GM19351 (cell line): Measurements from ENCODE around the gene TMEM51.
A peak's percentile ranks its signal among the peaks of the same experiment; 100 is the strongest.

Source experiments
- ATAC-seq: cut with Tn5 transposase; IDR thresholded peaks from one replicate; pipeline ENCODE4 v1.9.1; 2021; ENCODE audit warnings: mild to moderate bottlenecking, moderate library complexity; ENCODE audit not compliant: unreplicated experiment

The TMEM51 gene

DNA sequence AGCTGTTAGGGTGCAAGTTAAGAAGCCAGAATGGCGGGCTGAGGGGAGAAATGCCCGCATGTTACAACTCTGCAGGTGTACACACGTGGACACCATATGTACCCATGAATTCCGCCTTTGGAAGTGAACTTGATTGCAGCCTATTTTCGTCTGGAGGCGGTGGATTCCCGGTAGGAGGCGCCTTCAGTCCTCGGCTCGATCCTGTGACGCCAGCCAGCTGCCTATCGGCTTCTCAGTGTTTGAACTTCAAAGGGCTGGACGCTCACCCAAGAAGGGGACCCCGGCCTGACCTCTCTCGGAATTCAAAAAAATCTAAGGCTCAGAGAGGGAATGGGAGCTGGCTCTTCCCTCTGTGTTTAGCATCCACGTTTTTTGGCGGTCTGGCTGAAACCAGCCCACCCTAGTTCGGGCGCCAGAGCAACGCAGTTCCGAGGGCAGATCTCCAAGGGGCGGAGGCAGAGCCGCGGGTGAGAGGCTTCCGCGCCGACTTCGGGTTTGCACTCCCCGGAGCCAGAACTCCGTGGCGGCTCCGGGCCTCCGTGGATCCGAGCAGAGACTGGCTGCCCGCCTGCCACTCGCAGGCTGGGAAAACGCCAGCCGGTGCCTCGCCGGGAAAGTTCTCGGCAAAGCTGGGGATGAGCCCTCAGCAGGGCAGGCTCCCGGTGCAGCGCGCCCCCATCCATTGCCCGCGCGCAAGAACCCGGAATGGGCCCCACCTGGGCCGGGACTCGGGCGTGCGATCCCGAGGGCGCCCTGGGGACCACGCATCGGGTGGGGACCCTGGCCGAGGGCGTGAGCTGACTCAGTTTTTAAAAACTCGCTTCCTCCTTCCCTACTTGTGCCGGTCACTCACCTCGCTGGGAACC is 996 bp upstream of the TMEM51 start:
- ATAC-seq: no peak

DNA sequence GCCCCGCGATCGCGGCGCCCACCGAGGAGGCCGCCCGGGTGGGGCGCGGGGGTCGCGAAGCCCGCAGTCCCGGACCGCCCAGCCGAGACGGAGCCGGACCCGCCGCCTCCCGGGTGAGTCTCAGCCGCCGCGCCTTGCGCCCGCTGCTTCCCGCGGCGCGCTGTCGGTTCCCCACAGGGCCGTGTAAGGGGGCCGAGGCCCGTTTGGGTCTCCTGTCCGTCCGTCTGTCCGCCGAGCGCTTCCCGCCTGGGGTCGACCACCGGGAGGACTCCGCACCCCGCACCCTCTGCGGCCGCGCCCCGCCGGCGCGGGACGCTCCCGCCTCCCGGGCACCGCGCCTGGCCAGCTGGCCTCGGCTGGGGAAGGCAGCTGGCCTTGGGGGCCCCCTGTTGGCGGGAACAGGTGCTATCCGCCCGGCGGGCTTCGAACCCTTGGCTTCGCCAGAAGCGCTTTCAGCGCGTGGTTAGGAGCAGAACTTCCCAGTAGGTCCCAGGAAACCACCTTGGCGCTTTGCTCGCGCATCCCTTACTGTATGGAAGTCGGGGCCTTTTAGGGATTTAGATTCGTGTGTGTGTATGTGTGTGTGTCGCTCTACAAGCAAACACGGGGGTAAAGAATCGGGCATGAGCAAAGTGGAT is 414 bp downstream of the TMEM51 start:
- ATAC-seq: peak; percentile 22

DNA sequence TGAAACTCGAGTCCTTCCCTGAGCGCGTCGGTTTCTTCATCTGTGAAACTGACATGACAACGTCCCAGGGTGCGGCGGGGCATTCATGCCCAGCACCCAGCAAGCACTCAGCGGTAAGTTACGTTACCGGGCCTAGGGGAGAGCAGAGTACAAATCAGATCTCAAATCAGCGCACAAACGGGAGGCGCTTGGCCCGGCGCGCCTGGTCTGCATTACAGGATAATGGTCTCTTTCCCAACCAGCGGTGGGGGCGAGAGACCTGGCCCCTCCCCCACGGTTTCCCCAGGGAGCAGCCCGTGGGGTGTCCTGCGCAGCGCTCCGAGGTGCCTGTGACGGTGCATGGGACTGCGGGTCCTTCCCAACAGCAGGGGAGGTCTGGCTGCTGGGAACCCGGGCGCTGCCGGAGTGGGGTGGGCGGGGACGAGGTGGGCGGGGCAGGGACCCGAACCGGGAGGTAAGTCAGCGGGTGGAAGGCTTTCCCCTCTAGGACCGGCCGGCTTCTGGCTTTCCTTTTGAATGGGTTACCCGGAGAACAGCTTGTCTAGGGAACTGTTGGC is 1.0 kb downstream of the TMEM51 start:
- ATAC-seq: no peak

DNA sequence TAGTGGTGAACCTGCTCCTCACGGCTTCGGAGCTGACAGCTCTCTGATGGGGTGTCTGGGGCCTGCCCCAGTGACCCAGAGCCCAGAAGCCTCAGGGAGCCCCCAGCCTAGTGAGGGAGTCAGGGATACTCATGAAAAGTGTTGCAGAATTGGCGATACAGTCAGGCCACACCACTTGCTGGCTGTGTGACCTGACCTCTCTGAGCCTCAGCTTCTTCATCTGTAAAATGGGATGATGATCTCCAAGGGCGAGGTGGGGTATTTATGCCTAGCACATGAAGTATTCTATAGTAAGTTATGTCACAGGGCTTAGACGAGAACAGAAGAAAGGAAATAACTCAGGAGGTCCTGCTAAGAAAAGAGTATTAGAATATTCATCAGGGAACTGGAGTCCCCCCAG is 1.6 kb downstream of the TMEM51 start:
- ATAC-seq: no peak

DNA sequence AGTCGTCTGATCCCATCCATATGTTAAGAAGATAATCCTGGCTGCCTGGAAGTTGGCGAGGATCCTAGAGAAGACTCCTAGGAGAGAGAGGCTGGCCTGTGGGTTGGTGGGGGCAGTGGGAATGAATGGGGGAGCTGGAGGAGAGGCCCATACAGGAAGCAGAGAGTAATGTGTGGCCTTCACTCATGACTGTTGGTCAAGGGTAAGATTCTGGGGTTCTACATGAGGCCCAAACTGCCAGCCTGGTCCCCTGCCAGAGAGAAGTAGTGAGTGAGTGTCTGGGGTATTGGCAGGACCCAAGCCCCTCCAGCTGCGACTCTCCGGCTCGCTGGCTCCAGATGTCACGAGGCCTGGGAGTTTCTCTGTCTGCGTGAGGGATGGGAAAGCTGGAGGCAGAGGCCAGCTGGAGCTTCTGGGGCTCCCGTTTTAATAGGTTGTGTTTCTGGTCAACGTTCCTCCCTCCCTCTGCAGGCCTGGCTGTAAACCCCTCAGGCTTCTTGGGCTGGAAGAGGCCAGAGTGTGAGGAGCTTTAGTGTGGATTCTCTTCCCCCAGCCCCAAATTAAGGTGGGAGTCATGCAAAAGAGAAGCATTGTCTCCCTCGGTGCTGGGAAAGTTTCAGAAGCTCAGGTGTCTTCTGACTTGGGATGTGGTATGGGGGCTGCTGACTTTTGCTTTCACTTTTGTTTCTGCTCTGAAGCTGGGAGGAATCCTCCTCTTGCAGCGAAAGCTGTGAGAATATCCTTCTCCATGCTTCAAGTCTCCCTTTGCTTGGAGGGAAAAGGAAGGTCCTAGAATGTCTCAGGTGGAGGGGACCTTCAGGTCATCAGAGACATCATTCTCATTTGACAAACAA is 2.6 kb downstream of the TMEM51 start:
- peak; percentile 38 for ATAC-seq

DNA sequence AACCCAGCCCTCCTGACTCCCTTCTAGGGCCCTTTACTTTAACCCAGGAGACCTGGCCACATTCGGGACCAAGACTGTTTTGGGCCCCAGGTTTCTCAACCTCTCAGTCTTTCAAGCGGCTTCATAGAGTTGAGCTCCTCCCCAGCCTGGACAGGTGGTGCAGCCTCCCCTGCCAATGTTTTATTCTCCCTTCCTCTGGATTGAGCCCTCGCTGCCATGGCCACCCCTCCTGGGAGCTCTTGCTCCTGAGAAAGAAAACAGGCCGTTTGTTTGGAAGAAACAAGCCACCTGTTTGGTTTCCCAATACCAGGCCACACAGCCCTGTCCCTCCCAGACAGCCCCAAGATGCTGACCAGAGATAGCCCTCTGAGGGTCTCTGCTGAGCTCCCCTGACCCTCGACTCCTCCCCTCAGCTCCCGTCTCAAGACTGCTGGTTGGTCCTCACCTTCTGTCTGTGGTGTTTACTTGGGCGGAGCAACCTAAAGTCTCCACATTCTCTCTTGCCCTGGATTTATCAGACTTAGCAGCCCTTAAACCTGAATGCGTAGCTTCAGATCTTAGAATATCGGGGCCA is 3.3 kb downstream of the TMEM51 start:
- ATAC-seq: no peak

DNA sequence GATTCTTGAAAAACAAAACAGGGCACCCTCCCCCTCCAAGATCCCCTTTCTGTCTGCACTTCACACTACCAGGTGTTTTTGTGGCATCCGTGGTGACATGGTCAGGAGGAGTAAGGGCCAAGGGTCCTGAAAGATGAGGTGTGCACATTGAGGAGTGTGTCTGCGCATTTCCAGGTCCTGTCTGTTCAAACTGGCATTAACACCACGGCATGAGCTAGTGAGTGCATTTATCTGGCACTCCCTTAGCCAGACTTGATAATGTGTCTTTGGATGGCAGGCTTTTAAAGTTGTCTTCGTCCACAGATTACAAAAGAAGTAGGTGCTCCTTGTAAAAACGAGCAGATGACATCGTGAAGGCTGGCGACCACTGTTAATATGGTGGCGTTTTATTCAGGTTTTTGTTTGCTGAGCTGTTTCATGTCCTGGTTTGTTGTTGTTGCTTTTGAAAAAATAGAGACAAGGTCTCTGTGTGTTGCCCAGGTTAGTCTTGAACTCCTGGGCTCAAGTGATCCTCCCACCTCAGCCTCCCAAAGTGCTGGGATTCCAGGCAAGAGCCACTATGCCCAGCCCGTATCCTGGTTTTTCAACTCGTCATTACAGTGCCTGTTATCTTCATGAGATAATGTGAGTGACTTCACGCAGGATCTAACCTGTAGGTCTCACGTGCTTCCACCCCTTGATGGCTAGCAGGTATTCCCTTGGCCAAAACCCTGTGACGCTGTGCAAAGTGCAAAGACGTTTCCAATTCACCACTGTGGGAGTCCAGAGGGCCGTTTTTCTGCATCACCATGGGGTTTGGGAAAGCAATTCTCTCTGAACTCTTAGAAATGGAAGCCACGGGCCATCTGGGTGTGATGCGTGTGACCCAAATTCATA is 4.2 kb downstream of the TMEM51 start:
- no peak for ATAC-seq

DNA sequence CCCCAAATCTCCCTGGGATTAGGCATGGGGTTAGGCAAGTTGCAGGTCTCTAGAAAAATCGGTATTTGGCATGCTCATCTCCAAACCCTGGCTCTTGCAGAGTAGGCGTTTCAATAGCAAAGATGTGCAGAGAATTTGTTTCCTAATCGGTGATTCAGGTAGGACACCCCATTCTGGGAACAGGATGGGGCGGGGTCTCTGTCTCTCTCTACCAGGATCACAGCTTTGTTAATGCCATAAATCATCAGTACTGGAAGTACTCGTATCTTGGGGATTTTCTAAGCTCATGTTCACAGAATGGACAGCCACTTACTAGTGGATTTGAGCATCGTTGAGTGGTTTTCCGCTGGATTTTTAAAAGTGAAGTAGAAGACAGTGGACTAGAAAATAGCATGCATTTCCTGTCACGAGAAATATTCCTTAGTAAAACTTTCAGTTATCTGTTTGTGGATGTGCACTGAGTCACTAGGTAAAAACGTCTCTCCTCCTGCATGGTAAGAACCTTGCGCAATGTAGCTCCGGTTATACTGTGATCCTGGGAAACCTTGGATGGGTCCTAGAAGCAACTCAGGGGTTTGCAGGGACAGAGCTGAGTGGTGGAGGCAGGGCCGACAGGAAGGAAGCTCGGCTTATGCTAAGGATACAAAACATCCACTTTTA is 5.1 kb downstream of the TMEM51 start:
- no peak for ATAC-seq

DNA sequence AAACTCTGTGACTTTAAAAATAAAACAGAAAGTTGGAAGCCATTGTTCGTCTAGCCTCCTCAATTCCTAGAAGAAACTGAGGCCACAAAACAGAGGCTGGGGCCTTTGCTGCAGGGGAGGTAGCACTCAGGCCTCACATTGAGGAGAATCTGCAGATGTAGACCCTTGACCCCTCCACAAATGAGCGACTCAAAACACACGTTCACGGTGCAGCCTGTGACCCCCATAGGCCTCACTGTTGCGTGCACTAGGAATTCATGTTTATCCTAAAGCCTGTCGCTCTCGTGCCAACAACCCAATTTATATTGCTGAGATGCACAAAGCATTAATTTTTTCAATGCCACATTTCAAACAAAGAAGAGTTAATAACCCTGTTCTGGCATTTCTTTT is 5.6 kb downstream of the TMEM51 start:
- no peak for ATAC-seq

DNA sequence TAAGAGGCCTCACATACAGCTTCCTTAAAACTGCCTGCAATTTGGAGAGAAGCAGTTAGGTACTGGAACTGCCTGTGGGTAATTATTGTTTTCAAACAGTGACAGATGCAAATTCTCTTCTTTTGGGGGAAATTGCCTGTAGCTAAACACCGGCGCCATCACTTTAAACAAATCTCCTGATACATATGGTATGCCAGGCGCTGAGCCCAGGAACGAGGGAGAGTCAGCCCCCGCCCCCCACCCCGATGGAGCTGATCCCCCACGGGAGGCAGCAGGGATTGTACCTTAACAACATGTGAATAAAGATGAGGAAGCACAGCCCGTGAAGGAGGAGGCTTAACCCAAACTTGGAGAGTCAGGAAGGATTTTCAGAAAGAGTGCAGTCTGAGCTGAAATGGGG is 7.1 kb downstream of the TMEM51 start:
- ATAC-seq: no peak

DNA sequence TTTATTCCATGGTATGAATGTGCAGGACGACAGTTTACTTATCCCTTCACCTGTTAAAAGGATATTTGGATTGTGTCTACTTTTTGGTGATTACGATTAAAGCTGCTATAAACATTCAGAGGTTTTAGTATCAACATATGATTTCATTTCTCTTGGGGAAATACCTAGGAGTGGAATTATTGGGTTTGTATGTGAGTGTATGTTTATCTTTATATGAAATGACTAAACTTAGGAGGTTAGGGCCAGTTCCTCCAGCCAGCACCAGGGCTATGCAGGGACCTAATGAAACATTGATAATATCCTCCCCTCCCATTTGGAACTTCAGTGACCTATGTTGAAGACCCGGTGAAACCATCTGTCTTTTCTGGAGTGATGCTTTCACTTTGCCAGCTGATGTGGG is 13.8 kb downstream of the TMEM51 start:
- no peak for ATAC-seq

DNA sequence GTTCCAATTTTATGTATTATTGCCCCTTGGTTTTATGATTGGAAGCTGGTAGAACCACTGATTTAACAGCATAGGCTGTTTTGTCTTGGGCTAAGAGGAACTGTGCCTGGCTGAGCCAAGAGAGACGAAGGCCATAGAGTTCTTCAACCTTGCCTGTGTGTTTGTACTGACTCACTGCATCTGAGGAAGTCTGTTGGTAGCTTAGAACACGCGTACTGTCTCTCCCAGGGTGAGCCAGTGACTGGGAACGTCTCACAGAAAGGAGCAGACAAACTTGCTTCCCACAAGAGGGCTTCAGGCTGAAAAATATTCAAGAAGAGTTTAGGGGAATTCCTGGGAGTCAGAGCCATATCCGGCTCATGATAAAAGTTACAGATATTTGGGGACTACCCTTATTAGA is 14.9 kb downstream of the TMEM51 start:
- no peak for ATAC-seq

DNA sequence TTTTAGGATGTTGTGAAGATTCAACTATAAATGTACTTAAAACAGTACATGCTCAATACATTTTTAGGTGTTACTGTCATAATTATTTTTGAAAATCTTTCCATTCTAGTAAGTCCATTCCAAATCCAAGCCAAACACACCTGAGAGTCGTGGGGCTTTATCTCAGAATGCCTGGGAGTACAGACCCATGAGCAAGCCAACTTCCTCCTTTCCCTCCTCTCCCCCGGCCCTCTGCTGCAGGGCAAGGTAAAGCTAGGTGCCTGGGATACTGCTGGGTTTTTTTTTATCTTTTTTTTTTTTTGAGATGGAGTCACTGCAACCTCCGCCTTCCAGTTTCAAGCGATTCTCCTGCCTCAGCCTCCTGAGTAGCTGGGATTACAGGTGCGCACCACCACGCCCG is 16.5 kb downstream of the TMEM51 start:
- no peak for ATAC-seq

DNA sequence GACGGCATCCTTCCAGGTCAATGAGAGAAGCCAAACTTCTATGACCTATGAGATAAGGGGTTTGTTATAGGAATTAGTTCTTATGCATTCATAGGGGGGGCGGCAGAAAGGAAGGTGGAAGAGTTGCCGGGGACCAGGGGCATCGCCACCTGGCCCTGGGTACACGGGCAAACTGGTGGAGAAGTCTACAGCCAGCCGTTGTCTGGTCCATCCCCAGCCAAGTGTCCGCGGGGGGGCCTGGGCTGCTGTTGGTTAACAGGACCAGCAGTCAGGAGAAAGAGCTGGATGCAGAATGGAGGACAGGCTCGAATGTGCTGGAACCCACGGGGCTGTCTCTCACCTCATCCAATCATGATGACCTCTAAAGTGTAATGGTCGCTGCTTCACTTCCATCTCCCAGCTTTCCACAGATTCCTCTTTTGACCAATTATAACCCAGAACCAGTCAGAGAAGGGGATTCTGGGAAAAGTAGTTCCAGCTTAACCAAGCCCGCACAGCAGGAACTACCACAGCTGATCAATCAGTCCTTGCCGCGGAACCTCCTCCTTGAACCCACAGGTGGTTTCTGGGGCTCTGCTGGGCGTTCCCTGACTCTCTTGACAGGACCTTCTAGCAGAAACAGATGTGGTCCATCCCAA is 17.8 kb downstream of the TMEM51 start:
- no peak for ATAC-seq

DNA sequence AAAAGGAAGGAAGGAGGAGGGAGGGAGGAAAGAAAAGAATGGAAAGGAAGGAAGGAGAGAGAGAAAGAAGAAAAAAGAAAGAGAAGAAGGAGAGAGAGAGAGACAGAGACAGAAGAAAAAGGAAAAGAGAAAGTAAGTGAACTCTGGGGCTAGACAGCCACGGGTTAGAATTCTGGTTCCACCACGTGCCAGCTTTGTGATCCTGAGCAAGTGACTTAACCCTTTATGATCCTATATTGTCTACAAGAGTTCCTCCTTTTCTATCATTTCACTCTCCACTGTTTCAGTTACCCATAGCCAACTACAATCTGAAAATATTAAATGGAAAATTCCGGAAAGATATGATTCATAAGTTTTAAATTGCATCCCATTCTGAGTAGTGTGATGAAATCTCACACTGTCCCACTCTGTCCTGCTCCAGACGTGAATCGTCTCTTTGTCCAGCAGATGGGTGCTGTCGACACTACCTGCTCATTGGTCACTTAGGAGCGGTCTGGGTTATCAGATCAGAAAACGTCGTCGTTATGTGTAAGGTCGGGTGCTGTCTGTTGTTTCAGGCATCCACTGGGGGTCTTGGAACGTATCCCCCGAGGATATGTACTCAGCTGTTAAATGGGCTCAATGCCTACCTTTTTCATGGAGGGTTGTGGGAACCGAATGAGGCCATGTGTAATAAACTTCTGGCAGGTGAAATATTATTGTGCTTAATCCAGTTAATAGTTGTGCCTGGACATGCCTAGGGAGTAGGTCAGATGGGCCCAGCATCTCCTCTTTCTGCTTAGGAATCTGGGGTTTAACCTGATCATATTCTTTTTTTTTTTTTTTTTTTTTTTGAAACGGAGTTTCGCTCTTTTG is 19.1 kb downstream of the TMEM51 start:
- ATAC-seq: no peak

DNA sequence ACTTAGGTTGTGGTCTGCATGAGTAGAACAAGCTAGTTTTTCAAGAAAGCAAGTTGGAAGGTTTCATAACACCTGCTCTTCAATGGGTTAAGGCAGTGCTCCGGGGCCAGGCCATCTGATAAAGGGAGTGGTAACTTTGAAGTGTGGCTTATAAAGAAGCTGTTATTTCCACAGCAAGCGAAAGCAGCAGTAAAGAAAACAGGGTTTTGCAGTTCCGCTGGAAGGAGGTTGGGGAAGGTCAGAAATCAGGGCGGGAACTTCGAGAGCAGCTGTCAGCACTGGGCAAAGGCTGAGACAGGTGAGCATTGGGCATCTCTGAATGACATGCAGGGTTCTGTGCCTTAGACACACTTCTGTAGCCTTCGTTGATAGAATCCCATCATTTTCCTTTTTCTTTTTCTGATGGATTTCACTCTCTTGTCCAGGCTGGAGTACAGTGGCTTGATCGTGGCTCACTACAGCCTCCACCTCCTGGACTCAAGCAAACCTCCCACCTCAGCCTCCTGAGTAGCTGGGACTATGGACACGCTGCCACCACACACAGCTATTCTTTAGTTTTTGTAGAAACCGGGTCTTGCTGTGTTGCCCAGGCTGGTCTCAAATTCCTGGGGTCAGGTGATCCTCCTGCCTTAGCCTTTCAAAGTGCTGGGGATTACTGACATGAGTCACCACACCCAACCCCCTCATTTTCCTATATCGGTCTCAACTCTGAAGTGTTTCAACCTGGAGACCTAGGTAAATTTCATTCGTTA is 20.5 kb downstream of the TMEM51 start:
- ATAC-seq: no peak

DNA sequence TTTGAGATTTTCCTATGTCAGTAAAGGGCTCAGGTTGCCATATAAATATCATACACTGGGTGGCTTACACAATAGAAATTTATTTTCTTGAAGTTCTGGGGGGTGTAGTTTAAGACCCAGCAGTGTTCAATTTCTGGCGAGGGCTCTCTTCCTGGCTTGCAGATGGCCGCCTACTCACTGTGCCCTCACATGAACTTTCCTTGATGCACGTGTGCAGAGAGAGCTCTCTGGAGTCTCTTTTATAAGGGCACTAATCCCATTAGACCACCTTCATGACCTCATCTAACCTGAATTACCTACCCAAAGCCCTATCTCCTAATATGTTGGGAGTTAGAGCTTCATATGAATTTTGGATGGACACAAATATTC is 21.1 kb downstream of the TMEM51 start:
- no peak for ATAC-seq
